Pancreas (tissue), 10 donors: Measurements from ENCODE around the gene LHX1. TPM values are rescaled to one million over a fixed set of nuclear protein-coding genes. Genes with fewer than 3 reads are reported as not detected.

ENCODE experiments used
- ATAC-seq, 4 donors: fragments of 200-7000 bp; cut with Tn5 transposase; one replicate each; pipeline versions ENCODE4 v1.8.0 to v1.9.1; 2020; ENCODE audit warnings: mild to moderate bottlenecking in 4 of 4, moderate library complexity in 4 of 4
- DNase-seq, 6 donors: peaks; one replicate each; pipeline ENCODE4 v3.0.0-alpha.2; 2020
- FAIRE-seq: peaks from 2 replicates; lab custom pipeline; 2012; peaks lifted over from hg19 to GRCh38; lab: Jason Lieb, UNC
- H3K27ac ChIP-seq, 4 donors: fragments of 200-600 bp; sonication (generic); 1 replicate in 3 of 4; 2 replicates in 1 of 4; pipeline versions ENCODE4 v1.5.0 to v1.8.0; 2020
- H3K27me3 ChIP-seq, 4 donors: fragments of 200-600 bp; one replicate each; pipeline ENCODE4 v1.8.0; 2021
- H3K36me3 ChIP-seq, 3 donors: fragments of 200-600 bp; sonication (generic) in 1 of 3; one replicate each; pipeline versions ENCODE4 v1.5.0 to v1.8.0; 2020 to 2021
- H3K4me1 ChIP-seq, 3 donors: fragments of 200-600 bp; one replicate each; pipeline ENCODE4 v1.8.0; 2021
- H3K4me3 ChIP-seq, 4 donors: fragments of 200-600 bp; sonication (generic) in 2 of 4; one replicate each; pipeline versions ENCODE4 v1.5.0 to v1.8.0; 2020 to 2021
- H3K9me3 ChIP-seq, 4 donors: fragments of 200-600 bp; one replicate each; pipeline ENCODE4 v1.8.0; 2021
- CTCF ChIP-seq, 4 donors: fragments of 200-600 bp; sonication (generic) in 3 of 4; IDR thresholded peaks; one replicate each; pipeline versions ENCODE4 v1.5.0 to v1.8.0; 2021; ENCODE audit warnings: antibody characterized with exemption in 4 of 4
- WGBS, 2 donors: extraction: QIAGEN DNeasy Blood & Tissue Kit; methylation state at CpG; one replicate each; pipeline ENCODE4 v1.1.7; 2013; 5-methylcytosine and 5-hydroxymethylcytosine counted together
- intact Hi-C, 3 donors: fragments of 100-400 bp; cut with DNase I; formaldehyde crosslinking; loops; one replicate each; pipeline versions ENCODE4 v1.11.1 to v1.14.2; 2022
- polyA plus RNA-seq, 2 donors: library from polyadenylated mRNA; stranded (reverse); fragments of 200-250 nt; gene quantifications; one replicate each; pipeline ENCODE4 v1.2.3, GENCODE V29; 2013
- total RNA-seq, 6 donors: library from RNA; stranded (reverse); fragmentation: NEBNext Ultra II Directional in 4 of 6; extraction: Animal tissue kit (Norgen Biotek cat#: 25700) in 4 of 6; gene quantifications; one replicate each; pipeline versions ENCODE4 v1.2.1 to v1.2.4, GENCODE V29; 2021 to 2023
- donor health status: healthy with polysubstance abuse.
- donor health status: DM: no; HTN: no; CAD: no; lungs with moderate emphysema.
- donor health status: DM: no; HTN: no; CAD: no.
- donor health status: control.
- donor health status: control.
- donor health status: Bipolar disorder and iron deficiency.
- donor health status: DM: yes; HTN: yes; CAD: no.
- donor health status: DM: no; HTN: no; CAD: no.
- donor health status: DM: no; HTN: no; CAD: no.
- donor health status: DM: yes; HTN: yes; CAD: no.

LHX1 gene
- total and polyA plus RNA-seq, 8 donors, result 0.05 TPM; not detected in 7

- no peak overlapping the region for H3K27ac ChIP-seq
- peaks cover 8 to 37% (median 10%) of the 10 kb centered on the region in 3 donors for H3K4me1 ChIP-seq
- no peak for FAIRE-seq
- 49 to 54% methylated on average over 7 of the region's 7 CpGs for WGBS, 2 donors
- no peaks in the 10 kb centered on the region for H3K36me3 ChIP-seq
- no peak for ATAC-seq
- intact Hi-C loops, result no loop called here
- no peak for DNase-seq
- TF ChIP-seq CTCF (IDR thresholded peaks at IDR 0.05), result no peak
- H3K9me3 ChIP-seq, result no peaks in the 10 kb centered on the region
- no peak overlapping the region for H3K4me3 ChIP-seq
- peaks cover 0 to 77% (median 18%) of the 10 kb centered on the region in 4 donors for H3K27me3 ChIP-seq
Observed at GRCh38 chr17:36931096-36931696, 6.1 kb upstream of the LHX1 start.

DNA sequence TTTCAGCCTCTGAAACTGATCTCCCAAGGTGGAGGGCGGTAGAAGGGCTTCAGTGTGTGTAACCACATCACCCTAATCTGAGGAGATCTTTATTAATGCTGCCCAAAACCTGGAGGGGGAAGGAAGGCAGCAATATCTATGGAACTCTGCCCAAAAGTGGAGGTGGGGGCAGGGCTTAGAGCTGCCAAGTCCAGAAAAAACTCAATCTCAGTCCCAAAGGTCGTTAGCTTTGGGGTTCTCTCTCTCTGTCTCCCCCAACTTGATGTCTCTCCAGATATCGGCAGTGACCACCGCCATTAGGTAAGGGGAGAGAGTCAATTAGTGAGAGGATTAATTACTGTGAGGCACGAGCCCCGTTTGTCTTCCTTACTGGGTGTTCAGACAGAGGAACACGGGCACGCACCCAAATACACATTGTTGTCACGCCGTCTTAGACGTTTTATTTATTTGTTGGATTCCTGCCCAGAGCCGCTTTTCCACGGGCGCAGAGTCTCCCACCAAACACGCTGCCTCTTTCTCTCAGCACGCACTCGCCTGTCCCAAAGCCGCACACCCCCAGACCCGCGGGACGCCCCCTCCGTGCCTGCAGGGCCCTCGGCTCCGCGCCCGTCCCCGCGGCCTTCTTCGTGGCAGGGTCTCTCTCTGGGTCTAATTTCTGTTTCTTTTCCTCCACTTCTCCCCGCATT, 5.4 kb upstream of the LHX1 start:
- peaks cover 8 to 42% (median 10%) of the 10 kb centered on the region in 3 donors for H3K4me1 ChIP-seq
- no peak for FAIRE-seq
- no peak overlapping the region for H3K27ac ChIP-seq
- no peaks in the 10 kb centered on the region for H3K36me3 ChIP-seq
- no peak for TF ChIP-seq CTCF (IDR thresholded peaks at IDR 0.05)
- H3K27me3 ChIP-seq, result peaks cover 0 to 83% (median 21%) of the 10 kb centered on the region in 4 donors
- DNase-seq, result peak in 1 of 6 donors; percentile 60
- peak overlapping the region in 1 of 4 donors; percentile 30 for H3K4me3 ChIP-seq
- no peak for ATAC-seq
- WGBS, 2 donors, result 3 to 4% methylated on average over 30 of the region's 30 CpGs
- intact Hi-C loops, result no loop called here
- no peaks in the 10 kb centered on the region for H3K9me3 ChIP-seq

- no peaks in the 10 kb centered on the region for H3K9me3 ChIP-seq
- peaks cover 8 to 43% (median 10%) of the 10 kb centered on the region in 3 donors for H3K4me1 ChIP-seq
- WGBS, 2 donors, result 3 to 5% methylated on average over 15 to 16 of the region's 16 CpGs
- TF ChIP-seq CTCF (IDR thresholded peaks at IDR 0.05), result no peak
- no peak for ATAC-seq
- no peak for DNase-seq
- H3K36me3 ChIP-seq, result no peaks in the 10 kb centered on the region
- peak overlapping the region in 1 of 4 donors; percentile 30 for H3K4me3 ChIP-seq
- no peak for FAIRE-seq
- H3K27me3 ChIP-seq, result peaks cover 0 to 86% (median 23%) of the 10 kb centered on the region in 4 donors
- H3K27ac ChIP-seq, result no peak overlapping the region
- intact Hi-C loops, result no loop called here
Observed at GRCh38 chr17:36932383-36932693, 4.9 kb upstream of the LHX1 start.

DNA sequence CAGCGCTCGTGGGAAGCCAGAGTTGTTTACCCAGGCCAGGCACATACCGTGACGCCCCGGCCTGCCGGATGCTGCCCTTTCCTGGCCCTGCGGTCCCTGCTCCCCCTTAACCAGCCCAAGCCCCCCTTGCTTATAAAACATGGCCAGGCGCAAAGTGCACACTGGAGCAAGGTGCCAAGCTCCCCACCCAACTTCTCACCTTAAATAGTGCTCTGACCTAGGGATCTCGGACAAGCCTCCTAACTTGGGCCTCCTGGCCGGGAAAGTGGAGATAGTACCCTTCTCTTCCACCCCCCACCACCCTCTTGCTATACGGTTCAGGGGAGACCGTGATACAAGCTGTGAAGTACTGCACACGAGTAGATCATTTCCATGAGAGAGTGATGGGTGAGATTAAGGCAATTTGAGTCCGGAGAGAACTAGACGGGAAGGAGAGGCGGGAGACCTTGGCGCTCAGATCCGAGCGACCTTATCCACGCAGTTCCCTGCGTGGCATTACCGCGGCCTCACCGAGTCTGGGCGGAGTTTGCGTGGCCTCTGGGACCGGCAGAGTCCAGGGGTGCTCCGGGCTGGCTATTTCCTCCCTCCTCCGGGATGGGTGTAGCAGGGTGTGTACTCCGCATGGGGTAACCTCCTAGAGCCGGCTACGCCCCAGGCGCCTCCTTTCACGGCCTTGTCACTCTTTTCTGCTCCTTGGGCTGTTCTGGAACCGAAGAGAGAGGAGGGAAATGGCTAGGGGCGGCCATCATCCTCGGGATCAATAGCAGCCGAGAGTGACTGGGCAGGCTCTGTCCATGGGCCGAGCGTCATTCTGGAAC, 4.4 kb upstream of the LHX1 start:
- ATAC-seq (peak; percentile 4 to 17 (median 9)), DNase-seq (no peak), FAIRE-seq (no peak)
- no peak for TF ChIP-seq CTCF (IDR thresholded peaks at IDR 0.05)
- peaks cover 0 to 88% (median 24%) of the 10 kb centered on the region in 4 donors for H3K27me3 ChIP-seq
- no peaks in the 10 kb centered on the region for H3K9me3 ChIP-seq
- WGBS, 2 donors, result 7% methylated on average over 40 of the region's 40 CpGs
- H3K27ac ChIP-seq, result no peak overlapping the region
- peaks cover 8 to 46% (median 10%) of the 10 kb centered on the region in 3 donors for H3K4me1 ChIP-seq
- no peak overlapping the region for H3K4me3 ChIP-seq
- intact Hi-C loops, result no loop called here
- H3K36me3 ChIP-seq, result no peaks in the 10 kb centered on the region
